Eye (tissue), 1 donor: Measurements from ENCODE around the gene TDP1.

Experiments
- DNase-seq: peaks from one replicate; pipeline ENCODE4 v3.0.0-alpha.2; 2015

TDP1 gene

DNA sequence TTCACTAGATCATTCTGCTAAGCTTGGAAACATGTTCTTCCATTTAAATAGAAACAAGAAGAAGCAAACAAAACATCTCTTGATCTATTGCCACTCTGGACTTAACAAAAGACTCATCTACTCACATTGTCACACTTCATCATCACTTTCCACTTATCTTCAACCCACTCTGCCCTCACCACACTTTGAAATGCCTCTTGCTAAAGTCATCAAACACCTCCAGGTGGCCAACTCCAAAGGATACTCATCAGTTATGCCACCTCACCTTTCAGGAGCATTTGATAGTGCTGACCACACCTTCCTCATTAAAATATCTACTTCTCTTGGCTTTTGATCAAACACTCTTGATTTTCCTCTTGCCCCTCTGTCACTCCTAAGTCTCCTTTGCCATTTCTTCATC, 8.4 kb upstream of the TDP1 start:
- no peak for DNase-seq

DNA sequence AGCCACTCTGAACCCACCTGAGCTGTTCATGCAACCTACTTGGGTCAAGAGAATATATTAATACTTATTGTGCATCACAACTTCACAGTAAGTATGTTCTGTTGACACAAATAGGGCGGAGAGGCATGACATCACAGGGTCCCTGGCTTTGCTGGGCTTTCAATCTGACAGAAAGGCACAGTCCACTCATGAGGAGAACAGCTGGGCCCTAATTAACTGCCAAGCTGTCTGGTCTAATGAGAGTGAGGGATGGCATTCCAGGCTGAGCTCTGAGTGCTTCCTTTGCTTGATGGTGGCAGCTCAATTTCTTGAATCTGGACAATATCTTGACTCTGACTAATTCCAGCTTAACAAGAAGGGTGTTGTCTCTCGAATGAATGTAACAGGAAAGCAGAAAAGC, 3.2 kb upstream of the TDP1 start:
- DNase-seq, result peak; percentile 75

DNA sequence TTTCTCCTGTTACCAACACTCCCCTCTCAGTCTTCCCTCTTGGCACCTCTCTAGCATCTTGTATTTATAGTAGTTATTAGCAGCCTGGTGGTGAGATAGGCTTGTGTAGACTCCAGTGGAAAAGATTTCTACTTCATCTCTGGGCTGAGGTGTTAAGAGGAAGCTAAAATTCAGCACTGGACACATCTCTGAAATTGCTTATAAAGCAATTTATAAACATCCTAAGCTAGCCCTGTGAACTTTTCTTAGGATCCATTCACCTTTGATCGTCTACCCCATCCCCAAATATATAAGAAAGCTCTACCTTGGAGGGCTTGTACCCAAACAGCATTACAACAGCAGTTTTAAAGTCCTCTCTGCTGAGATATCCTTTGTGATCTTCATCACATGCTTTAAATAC, 2.1 kb upstream of the TDP1 start:
- no peak for DNase-seq

DNA sequence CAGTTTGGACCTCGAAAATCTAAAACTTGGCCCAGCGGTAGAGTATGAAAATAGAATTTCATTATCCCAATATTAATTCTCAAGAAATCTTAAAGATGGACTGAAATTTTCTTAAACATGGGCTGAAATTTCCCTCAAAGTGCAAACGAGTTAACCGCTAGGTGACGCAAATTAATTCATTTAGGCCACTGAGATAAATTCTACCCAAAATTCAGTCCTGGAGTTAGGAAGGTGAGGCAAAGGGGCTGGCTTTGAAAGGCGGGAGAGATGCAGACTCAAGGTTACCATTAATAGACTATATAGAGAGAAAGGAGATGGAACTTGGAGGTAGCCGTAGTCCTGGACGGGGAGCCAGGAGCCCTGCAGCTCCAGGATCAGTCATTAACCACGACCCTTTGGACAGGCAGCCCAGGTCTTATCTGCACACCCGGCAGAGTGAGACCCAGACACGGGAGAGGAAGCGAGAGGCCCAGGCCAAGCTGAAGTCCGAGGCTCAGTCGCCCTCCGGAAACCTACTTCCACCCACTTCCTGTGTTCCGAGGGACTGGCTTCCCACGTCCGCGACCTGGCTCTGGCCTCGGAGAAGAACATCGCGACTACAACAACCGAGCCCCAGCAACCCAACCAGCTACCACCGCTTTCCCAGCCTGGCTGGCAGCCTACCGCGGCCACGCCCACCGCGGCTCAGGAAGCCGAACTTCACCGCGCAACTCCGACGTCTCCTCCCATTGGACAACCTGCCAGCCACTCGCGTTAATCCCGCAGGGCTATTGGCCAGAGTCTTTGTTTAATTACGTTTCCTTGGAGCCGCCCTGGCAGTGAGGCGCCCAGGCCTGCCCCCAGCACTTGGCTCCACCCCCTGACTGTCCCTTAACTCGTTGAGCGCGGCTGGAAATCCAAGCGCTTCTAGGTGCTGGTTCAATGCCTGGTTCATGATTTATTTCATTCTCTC, 1.4 kb upstream of the TDP1 start, which contains the start of gene EFCAB11:
Gene EFCAB11, minus strand, starts transcription at position 661 of the 952 bp plus-strand sequence. Its CDS starts 70 bp downstream, at position 591.
- peak; percentile 100 for DNase-seq

DNA sequence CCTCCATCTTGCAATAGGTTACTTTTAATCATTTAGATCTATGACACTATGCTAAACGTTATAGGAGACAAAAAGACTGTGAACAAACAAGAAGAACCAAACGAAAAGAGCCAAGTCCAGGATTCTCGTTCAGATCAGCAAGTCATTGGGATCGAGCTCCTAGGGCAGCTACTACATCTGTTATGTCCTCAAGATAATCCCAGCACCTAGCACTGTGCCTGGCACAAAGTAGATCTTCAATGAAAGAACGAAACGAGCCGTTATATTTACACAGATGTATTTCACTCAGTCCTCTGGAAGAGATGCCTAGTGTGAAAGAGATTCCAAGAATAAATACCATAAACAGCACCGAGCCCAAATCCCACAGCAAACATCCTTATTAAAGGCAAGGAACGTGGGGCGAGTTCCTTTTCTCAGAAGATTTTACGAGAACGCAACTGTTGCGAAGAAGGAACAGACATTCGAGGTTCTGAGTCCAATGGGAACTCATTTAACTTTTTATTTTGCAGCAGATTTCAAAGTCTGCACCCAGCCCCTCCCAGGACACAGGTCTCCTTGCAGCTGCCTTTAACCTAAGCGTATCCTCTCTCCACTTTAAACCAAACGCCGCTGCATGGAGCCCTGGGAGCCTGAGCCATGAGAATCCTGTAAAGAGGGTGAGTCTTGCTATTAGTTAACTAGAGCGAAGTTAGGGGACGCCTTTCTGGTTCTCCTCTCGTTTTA, 544 bp upstream of the TDP1 start:
- no peak for DNase-seq

DNA sequence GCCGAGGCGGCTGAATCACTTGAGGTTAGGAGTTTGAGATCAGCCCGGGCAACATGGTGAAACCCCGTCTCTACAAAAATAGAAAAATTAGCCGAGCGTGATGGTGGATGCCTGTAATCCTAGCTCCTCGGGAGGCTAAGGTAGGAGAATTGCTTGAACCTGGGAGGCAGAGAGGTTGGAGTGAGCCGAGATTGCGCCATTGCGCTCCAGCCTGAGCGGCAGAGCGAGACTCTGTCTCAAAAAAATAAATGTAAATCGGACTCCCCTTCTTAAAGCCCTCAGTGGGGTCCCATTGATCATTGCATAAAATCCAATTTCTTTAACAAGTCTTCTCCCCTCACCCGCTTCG, 908 bp downstream of the TDP1 start:
- DNase-seq, result no peak

DNA sequence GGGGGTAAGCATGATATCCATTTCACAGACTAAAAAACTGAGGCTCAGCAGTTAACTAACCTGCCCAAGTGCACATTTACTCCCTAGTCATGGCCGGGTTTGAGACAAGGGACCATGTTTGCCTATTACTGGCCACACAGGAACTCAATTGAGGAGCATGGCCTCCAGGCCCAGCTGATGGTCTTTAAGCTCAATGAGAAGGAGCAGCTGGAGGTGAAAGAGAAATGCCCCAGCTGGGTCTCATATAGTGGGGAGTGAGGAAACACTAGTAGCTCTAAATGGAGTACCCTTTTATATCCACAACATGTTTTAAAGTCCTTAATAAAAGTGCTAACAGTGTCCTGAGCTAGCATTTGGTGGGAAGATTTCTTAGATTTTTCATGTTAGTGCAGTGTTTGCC, 1.6 kb downstream of the TDP1 start:
- no peak for DNase-seq

DNA sequence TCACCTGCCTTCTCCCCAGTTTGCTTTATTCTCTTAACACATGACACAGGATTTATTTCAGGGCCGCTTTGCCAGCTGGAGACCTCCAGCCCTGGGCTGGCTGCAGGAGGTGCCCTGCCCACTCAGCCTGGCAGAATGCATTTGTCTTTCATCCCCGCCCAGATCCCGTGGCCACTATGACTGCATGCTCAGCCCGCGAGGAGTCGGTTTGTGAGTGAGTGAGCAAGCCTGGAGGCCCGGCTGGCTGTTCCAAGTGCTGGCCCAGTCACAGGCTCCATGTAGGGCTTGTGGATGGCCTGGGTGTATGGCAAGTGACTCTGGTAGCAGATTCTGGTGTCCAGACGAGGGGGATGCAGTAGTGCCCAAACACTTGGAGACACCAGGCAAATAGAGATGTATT, 2.1 kb downstream of the TDP1 start:
- no peak for DNase-seq

DNA sequence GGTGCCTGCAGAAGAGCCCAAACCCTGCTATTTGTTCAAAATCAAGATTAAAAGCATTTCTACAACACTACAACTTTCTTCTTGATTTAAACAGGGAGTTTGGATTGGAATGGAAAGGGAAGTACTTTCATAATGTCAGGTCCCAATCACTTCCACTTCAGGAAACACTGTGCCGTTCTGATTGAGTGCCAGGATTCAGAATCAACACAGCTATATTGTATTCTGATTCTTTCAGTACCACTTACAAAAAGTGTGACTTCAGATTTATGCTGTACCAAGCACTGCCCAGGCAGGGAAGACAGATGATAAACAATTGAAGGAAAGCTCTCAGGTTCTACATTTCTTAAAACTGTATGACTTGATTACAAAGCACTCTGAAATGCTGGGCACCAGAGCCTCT, 3.2 kb downstream of the TDP1 start:
- DNase-seq, result no peak

DNA sequence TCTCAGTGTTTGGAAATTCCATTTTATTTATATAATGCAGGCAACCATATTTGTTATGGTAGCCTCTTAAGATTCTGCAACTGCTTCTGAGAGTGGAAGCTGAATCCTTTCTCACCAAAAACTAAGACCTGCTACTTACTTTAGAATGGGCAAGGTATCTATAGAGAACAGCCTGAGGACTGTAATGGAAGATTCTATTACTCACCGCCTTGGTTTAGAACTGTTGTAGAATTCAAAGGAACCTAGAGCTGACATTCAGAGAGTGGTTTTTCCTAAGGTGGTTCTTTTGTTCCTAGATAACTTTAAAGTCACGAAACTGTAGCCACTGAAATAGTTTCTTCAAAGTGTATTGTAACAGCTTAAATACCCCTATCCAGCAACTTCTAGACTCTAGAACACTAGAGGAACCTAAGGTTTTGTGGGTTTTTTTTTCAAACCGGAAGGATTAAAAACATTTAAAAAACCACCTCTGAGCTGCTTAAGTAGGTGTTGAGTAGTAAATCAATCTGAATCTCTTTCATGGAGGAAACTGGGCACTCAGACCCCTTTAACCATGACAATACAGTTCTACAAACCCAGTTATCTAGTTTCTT, 4.2 kb downstream of the TDP1 start:
- no peak for DNase-seq

DNA sequence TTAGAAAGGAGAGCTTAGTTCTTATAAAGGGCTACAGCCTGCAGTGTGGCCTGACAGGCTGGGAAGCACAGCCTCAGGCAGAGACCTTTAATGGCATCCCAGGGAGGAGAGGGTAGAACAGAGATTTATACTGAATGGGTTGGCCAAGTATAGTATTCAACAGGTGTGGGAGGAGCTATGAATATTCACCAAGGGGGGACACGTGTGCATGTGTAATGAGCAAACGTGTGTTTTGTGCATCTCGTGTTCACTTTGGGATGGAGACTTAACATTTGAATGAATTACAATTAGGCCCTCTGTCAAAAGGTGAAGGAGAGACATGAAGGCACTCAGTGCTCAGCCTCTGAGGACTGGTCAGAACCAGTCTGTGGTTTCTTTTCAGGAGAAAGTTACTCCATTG, 5.2 kb downstream of the TDP1 start:
- no peak for DNase-seq

DNA sequence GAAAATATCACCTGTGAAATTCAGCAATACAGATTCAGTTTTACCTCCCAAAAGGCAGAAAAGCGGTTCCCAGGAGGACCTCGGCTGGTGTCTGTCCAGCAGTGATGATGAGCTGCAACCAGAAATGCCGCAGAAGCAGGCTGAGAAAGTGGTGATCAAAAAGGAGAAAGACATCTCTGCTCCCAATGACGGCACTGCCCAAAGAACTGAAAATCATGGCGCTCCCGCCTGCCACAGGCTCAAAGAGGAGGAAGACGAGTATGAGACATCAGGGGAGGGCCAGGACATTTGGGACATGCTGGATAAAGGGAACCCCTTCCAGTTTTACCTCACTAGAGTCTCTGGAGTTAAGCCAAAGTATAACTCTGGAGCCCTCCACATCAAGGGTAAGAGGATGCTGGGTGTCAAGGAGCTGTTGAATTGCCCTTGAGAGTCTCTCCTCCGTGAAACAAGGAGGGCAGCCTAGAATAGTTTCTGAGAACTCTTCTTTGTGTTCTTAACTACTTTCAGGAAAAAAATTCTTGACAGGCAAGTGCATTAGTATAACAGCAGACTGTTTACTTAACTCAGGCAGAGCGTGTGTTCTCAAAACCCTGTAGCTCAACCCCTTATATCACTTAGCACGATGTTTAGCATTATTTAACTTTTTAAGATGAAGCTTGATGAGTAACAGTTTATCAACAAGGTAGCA, 7.7 kb downstream of the TDP1 start:
- DNase-seq, result no peak

DNA sequence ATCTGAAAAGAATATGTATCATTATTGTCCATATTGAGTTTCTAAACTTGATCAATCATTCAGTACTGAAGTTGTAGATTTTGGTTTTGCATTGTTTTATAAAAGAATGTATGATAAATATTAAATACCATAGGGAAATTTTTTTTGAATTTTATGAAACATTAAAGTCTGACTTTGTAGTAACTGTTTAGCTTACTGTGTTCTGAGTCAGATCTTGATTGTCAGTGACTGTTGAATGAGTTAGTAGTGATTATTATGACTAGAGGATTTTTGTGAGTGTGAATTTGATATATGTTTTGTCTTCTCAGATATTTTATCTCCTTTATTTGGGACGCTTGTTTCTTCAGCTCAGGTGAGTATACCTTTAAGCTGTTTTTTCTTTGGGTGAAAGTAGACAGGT, 10.1 kb downstream of the TDP1 start:
- no peak for DNase-seq

DNA sequence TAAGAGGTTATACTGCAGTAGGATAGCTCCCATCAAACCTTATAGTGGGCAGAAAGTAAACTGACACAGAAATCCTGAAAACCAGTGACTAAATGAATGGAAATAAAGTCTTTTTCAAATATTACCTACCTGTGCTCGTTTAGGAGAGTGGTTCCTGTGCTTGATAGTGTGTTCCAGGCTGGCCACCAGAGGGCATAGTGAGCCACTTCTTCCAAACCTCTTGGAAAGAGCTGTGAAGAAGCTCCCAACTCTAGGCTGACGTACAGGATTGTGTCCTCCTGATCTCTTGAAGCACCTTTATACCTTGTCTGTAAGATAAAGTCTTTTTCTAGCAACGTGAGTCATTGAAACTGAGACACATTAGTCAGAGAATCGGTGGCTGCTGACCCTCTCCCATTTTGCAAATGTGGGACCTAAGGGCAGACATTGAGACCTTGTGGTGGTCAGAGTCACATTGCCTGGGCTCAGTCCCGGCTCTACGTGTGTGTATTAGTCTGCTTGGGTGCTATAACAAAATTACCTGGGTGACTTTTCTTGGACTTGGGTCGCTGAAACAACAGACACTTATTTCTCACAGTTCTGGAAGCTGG, 17.6 kb downstream of the TDP1 start:
- DNase-seq, result peak; percentile 85

DNA sequence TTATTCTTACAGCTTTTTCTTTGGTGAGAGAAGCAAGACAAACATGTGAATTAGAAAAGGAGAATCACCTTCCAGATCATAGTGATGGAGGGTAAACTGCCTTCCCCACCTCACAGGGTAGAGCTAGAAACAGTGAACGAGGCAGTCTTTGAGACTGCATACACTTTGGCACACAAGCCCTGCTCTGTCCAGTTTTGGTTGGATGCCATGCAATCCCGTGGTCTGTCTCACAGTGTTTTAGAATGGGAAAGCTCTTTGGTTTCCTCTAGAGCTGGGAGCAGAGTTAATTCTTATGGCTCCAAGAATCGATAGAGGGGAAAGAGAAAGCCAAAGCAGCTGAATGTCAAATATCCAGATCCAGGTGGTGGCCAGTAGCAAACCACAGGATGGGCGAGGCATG, 21.9 kb downstream of the TDP1 start:
- DNase-seq, result no peak

DNA sequence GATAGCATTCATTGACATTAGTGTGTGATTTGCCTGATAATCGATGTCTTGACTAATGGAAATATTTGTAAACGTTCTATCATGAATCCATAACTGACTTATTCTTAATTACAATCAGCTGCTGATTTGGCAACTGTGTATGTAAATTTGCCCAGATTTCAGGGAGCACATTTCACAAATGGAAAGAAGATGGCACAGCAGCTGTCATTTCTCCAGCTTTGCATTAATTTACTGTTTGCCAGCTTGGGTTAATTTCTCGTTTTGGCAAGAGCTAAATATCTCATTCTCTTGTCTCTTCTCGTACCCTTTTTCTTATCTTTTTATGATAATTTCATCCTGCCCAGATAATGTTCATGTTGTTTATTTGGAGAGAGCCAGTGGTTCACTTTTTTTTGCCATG, 22.9 kb downstream of the TDP1 start:
- no peak for DNase-seq

DNA sequence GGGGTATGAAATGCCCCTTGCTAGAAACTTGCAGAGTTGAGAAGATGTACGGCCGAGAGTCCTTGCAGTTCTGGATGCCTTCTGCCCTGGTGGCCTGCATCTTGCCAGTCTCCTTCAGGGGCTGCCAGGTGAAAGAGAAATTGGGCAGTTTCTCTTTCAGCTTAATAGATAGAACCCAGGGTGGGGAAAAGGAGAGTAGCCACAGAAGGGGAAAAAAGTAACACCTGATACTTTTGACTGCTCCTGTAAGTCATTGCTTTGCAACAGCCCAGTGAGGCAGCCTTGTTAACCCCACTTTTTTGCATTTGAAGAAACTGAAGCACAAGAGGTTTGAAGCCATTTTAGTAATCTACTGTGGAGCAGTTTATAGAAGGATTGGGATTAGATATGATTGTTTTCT, 27.6 kb downstream of the TDP1 start:
- no peak for DNase-seq

DNA sequence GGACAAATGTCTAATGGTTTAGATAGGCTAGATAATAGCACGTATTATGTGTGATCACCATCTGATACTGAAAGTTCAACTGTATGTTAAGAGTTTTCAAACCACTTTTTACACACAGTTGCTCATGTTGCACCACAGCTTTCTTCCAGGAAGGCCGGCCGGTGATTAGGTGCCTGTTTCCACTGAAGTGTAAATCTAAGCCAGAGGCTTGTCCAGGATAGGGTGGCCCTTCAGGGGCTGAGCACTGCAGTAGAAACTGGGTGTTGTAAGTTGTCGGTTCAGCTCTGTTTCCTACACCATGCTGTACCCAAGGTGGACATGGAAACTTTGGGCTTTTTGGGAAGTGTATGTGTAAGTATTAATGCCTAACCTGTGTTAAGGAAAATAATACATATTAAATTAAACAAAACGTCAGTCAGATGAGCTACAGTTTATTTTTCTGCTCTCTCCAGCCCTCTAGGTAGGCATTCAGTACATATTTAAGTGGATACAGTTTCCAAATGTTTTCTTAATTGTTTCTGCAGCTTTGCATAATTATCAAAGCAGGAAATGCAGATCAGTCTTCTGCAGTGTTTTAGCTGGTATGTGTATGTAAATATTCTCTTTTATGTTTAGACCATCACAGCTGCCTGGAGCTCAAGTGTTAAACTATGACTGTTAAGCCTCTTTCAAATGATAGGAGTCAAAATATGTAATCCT, 30.9 kb downstream of the TDP1 start:
- no peak for DNase-seq

DNA sequence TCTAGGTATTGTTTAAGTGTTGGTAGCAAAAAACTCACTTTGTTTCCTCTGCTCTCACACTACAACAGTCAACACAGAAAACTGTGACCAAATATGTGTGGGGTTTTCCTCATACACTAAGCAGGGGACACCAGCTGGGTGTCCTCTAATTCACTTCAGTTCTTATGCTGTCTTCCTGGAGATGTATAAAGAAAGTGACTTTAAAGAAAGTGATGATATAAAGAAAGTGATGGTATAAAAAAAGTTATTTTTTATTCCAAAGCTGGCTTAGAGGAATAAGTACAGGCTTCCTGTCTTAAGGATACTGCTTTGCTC, 31.4 kb downstream of the TDP1 start:
- no peak for DNase-seq

DNA sequence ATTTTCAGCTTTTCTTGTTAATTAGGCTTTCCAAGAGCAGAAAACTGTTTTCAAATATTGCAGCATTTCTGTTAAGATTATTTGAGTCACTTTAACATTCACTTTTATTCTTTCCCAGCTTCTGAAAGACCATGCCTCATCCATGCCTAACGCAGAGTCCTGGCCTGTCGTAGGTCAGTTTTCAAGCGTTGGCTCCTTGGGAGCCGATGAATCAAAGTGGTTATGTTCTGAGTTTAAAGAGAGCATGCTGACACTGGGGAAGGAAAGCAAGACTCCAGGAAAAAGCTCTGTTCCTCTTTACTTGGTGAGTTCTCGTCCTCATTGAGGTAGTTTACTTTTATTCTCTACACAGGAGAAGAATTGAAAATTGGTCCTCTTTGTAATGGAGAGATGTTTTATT, 33.1 kb downstream of the TDP1 start:
- DNase-seq, result no peak

DNA sequence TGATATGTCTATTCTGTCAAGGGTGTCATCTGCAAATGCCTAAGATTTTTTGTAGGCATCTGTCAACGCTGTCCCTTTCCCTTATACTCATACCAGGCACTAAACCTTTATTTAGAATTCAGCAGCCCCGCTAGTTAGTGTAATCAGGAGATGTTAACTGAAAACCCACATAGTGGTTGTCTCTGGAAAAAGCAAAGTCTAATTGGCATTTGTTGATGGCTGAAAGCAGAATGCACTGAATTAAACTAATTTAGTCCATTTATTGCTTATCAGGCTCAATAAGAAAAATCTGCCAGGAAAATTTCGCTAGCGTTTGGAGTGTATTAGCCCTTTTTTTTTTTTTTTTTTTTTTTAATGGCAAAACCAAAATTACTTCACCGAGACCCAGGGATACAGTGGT, 34.5 kb downstream of the TDP1 start:
- DNase-seq, result no peak

DNA sequence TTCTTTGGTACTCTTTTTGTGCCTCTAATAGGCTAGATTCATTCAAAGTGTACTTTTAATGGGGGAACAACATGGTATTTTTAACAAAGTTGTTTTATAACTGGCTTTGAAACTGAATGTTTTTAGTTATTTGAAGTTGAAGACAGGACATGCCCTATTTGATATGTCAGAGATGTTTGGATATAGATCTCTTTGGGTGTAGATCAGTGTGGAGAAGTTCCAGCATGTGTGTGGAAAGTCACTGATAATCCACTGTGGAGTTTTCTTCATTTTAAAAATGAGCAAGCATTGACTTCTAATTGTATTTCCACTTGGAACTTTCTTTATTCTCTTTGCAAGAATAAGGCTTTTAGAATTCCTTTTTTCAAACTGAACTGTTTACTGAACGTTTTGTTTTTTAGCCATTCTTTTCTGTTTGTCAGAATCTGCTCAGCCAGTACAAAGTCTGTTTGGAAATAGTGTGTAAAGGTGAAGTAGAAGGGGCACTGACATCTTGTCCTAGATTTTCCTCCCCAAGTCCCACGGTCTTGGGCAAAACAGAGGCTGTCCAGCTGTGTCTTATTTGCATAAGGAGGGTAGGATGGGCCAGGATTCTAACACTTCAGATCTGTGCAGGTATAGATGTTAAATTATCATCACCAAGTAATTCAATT, 35.0 kb downstream of the TDP1 start:
- DNase-seq, result no peak
